GM12865 (cell line): Measurements from ENCODE around the gene ABHD16B.

Source experiments
- DNase-seq: peaks from one replicate; pipeline ENCODE4 v3.0.0; 2010; ENCODE audit warnings: low read depth
- H3K4me3 ChIP-seq: 2 replicates; pipeline ENCODE4 v1.5.1; 2011; ENCODE audit warnings: mild to moderate bottlenecking, low read depth, low read length, control low read depth
- TF ChIP-seq, protein P1 (sequence below): IDR thresholded peaks from 2 replicates; pipeline ENCODE4 v1.5.1; 2011; ENCODE audit warnings: low read length, control low read depth, low read depth, inconsistent platforms; ENCODE audit not compliant: insufficient read depth; ENCODE audit errors: missing control alignments

ABHD16B gene

DNA sequence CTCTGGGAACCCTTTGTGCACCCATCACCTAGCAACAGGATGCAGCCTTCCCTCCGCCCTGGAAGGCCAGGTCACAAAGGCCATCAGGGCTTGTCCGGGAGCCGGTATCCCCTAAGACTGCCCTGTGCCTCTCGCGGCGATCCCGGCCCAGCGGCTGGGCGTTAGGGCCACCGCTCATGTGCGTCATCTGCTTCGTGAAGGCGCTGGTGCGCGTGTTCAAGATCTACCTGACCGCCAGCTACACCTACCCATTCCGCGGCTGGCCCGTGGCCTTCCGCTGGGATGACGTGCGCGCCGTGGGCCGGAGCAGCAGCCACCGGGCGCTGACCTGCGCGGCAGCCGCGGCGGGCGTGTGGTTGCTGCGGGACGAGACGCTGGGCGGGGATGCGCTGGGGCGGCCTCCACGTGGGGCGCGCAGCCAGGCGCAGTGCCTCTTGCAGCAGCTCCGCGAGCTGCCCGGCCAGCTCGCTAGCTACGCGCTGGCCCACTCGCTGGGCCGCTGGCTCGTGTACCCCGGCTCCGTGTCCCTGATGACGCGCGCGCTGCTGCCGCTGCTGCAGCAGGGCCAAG is at the start of gene ABHD16B:
ABHD16B (plus strand) TSS at position 134 of the 570 bp plus-strand sequence; CDS start at position 177, 43 bp downstream.
- no peak for DNase-seq
- H3K4me3 ChIP-seq, result no peak within 1 kb of the TSS
- TF ChIP-seq, protein P1, sequence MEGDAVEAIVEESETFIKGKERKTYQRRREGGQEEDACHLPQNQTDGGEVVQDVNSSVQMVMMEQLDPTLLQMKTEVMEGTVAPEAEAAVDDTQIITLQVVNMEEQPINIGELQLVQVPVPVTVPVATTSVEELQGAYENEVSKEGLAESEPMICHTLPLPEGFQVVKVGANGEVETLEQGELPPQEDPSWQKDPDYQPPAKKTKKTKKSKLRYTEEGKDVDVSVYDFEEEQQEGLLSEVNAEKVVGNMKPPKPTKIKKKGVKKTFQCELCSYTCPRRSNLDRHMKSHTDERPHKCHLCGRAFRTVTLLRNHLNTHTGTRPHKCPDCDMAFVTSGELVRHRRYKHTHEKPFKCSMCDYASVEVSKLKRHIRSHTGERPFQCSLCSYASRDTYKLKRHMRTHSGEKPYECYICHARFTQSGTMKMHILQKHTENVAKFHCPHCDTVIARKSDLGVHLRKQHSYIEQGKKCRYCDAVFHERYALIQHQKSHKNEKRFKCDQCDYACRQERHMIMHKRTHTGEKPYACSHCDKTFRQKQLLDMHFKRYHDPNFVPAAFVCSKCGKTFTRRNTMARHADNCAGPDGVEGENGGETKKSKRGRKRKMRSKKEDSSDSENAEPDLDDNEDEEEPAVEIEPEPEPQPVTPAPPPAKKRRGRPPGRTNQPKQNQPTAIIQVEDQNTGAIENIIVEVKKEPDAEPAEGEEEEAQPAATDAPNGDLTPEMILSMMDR, result no peak

DNA sequence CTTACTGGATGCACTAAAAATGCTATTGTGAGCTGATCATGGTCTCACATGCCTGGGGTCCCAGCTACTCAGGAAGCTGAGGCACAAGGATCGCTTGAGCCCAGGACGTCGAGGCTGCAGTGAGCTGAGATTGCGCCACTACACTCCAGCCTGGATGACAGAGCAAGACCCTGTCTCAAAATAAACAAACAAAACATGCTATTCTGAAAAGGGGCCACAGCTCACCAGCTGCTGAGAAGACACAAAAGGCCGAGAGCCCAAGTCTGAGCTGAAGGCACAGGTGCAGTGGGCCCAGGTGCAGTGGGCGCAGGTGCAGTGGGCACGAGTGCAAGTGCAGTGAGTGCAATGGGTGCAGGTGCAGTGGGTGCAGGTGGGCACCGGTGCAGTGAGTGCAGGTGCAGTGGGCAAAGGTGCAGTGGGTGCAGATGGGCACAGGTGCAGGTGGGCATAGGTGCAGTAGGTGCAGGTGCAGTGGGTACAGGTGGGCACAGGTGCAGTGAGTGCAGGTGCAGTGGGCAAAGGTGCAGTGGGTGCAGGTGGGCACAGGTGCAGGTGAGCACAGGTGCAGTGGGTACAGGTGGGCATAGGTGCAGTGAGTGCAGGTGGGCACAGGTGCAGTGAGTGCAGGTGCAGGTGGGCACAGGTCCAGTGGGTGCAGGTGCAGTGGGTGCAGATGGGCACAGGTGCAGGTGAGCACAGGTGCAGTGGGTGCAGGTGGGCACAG is 46.2 kb upstream of the ABHD16B start:
- no peak for DNase-seq
- no peak overlapping the region for H3K4me3 ChIP-seq
- TF ChIP-seq, protein P1, result no peak

DNA sequence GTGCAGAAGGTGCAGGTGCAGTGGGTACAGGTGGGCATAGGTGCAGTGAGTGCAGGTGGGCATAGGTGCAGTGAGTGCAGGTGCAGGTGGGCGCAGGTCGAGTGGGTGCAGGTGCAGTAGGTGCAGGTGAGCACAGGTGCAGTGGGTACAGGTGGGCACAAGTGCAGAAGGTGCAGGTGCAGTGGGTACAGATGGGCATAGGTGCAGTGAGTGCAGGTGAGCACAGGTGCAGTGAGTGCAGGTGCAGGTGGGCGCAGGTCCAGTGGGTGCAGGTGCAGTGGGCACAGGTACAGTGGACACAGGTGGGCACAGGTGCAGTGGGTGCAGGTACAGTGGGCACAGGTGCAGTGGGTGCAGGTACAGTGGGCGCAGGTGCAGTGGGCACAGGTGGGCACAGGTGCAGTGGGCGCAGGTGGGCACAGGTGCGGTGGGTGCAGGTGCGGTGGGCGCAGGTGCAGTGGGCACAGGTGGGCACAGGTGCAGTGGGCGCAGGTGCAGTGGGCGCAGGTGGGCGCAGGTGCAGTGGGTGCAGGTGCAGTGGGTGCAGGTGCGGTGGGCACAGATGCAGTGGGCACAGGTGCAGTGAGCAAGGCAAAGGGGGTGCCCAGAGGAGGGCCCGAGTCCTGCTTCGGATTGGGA is 45.6 kb upstream of the ABHD16B start:
- DNase-seq, result no peak

DNA sequence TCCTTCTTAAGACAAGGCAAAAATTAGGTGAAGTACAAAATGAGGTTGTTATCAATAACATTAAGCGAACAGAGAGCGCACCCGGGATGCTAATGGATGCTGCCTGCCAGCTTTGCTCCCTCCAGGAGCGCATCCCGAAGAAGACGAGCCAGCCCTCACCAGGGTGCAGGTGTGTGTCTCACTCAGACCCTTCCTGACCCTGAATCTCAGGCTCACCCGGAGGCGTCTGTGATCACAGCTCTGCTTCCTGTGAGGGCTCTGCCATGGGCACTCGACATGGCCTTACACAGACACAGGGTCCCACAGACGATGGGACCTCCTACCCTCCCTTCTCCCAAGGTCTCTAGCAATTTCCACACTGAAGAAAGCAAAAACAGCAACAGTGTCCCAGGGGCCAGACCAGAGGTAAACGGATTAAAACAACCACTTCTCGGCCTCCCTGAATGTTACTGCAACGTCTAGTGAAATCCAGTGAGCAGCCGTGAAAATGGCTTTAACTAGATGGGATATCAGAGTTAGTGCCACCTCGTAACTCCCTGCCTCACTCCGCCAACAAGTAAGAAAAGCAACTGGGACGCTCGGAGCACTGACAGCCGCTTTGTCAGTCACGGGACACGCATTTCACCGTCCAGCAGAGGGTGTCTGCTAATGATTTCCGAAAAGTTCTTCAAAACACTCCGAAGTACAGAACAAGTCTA is 41.9 kb upstream of the ABHD16B start:
- DNase-seq, result no peak
- TF ChIP-seq, protein P1, result no peak
- no peak overlapping the region for H3K4me3 ChIP-seq

More for the DNA sequence above, 45.6 kb upstream of the ABHD16B start:
- H3K4me3 ChIP-seq, result no peak overlapping the region
- TF ChIP-seq, protein P1, result no peak

DNA sequence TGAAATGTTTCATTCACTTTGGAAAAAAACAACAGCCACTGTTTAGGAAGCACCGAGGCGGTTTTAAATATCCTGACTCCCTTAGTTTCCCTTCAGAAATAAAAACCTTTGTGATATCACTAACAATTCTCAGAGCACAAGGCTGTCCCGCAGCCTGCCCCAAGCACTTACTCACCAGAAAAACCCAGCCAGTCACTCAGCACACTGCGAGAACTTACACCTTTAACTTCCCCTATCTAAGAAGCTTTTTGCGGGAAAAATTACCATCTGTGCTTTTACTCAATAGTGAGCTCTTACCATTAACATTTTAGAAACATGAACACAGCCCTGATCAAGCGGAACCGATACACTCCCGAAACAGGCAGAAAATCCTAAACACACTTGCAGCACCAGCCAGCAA is 39.5 kb upstream of the ABHD16B start:
- no peak overlapping the region for H3K4me3 ChIP-seq
- DNase-seq, result peak; percentile 56
- TF ChIP-seq, protein P1, result no peak

DNA sequence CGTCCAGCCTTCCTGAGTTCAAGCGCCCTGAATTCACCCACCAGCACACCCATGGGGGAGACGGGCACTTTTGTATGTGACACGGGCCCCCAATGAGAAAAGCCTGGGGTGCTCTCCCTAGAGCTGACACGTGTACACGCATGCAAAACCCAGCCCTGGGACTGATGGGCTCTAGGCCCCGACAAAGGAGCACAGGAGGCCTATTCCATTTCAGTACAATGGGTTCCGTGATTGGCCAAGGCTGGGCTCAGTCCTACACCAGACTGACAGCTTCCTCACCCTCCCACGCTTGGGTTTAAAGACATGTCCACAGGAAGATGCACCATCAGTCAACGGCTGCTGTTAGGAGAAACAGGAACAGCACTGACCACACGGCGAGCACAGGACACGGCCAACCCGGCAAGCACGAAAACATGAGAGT is 39.0 kb upstream of the ABHD16B start:
- TF ChIP-seq, protein P1, result no peak
- H3K4me3 ChIP-seq, result no peak overlapping the region
- no peak for DNase-seq
